ENCODE measurements around the gene AP5Z1. TPM values are rescaled to one million over a fixed set of nuclear protein-coding genes. Genes with fewer than 3 reads are reported as not detected.
A peak's percentile ranks its signal among the peaks of the same experiment; 100 is the strongest.

Gene AP5Z1
- 10 to 100 TPM; 14.0 to 18.8 TPM for total RNA-seq
- long read RNA-seq, transcript AP5Z1-201 (17 exons, 2,889 nt): major isoform, 9 of 26 reads
- long read RNA-seq, transcript AP5Z1-209 (16 exons, 2,667 nt): minor isoform, 7 of 26 reads
- long read RNA-seq, partial matches to known transcripts: 5 of 26 reads
- long read RNA-seq, other reads (novel, unspliced or antisense): 5 of 26 reads

GRCh38 chr7:4775250-4775847, at the start of gene AP5Z1:
Gene AP5Z1, plus strand, starts transcription at chr7:4775623. Its CDS starts 93 bp downstream, at chr7:4775716.
- peak; percentile 98 for DNase-seq
- ATAC-seq: peak; percentile 98
- intact Hi-C loops (cut with DNase I): no loop called here

GRCh38 chr7:4725850-4726450, 49.5 kb upstream of the AP5Z1 start:
- intact Hi-C loops (cut with DNase I): no loop called here
- DNase-seq: no peak
- no peak for ATAC-seq

- intact Hi-C loops (cut with DNase I): no loop called here
- no peak for ATAC-seq
- DNase-seq: no peak
Measured at GRCh38 chr7:4726566-4726965, 48.9 kb upstream of the AP5Z1 start.

GRCh38 chr7:4727914-4728705, 47.3 kb upstream of the AP5Z1 start:
- intact Hi-C loops (cut with DNase I): no loop called here
- no peak for DNase-seq
- ATAC-seq: no peak

DNA sequence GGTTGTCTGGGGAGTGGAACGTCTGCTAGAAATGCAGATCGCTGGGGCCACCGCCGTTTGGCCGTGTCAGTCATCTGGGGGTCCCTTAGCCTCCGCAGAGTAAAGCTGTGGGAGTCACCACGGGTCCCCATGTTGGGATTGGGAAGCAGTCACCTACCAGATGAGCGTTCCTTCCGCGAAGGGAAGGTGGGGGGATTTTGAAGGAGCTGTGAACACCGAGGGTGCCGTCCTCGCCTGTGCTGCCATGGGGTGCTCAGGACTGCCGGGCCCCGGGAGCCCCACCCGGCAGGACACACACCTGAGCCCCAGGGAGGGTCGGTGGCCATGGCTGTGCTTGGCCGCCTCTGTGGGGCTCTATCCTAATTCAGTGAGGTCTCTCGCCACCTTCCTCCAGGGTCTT, 46.2 kb upstream of the AP5Z1 start:
- DNase-seq: no peak
- intact Hi-C loops (cut with DNase I): no loop called here
- ATAC-seq: no peak

DNA sequence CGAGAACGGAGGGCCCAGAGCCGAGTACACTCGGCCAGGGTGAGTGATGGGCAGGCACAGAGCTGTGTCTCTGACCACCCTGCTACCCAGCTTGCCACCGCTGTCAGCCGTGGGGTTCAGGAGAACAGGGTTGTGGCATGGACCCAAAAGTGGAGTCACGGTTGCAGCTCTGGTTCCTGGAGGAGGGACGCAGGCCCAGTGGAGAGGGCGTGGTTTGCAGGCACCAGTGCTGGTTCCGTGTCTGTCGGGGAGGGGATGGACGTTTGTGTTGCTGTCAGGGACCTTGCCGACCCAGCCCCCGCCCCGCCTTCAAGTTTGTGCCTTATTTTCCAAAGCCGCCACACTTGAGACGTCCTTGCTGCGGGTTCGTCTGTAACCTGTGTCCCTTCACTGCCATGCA, 45.1 kb upstream of the AP5Z1 start:
- intact Hi-C loops (cut with DNase I): no loop called here
- ATAC-seq (no peak), DNase-seq (no peak)

- DNase-seq: no peak
- intact Hi-C loops (cut with DNase I): no loop called here
- no peak for ATAC-seq
Measured at GRCh38 chr7:4730971-4731370, 44.5 kb upstream of the AP5Z1 start.

DNA sequence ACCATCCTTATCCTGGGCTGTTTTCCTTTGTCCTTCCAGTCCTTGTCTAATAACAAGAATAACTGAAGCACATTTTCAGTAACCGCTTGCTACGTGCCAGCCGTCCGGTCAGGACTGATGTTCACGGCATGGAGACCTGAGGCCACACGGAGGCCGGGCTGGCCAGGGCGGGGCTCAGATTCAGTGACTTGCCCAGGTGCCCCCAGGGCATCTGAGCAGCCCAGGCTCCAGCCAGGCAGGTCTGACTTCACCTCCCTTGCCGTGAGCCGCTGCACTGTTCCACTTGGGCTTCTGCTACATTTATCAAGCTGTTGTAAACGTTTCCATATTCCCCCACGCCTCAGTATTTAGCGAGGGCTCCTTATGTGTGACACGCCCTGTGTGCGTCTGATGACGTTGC, 43.6 kb upstream of the AP5Z1 start:
- no peak for ATAC-seq
- no peak for DNase-seq
- intact Hi-C loops (cut with DNase I): no loop called here

- ATAC-seq (no peak), DNase-seq (no peak)
- intact Hi-C loops (cut with DNase I): no loop called here
Measured at GRCh38 chr7:4733936-4734528, 41.4 kb upstream of the AP5Z1 start.

DNA sequence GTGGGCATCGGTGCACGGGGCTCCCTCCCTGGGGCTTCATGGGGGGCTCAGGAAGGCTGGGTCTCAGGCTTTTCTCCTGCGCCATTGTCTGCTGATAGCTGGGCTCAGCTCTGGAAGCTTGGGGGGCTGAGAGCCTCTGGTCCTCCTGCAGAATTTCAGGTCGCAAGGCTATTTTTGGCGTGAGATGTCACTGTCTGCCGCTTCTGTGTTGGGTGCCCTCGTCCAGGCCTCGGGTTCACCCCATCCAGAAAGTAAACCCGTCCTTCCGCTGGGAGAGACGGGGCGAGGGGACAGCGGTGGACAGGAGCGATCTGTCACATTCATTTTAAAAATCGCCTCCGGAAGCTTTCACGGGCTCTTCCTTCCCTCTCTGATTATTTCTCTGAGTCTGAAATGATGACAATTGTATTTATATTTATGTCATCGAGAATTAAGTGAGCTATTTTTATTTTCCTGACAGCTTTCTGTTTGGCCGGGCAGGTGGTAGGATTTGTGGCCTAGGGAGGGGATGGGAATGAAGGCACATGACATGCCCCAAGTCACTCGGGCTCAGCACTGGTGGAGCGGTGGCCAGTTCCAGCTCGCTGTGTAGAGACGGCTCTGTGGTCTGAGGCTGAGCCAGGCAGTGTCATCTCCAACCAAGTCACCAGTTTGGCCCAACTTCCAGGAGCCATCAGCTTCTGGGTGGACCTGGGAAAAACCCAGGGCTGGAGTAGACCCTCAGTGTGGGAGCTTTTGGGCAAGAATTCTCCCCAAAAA, 40.7 kb upstream of the AP5Z1 start:
- DNase-seq (no peak), ATAC-seq (peak; percentile 38 to 42)
- intact Hi-C loops (cut with DNase I): no loop called here

DNA sequence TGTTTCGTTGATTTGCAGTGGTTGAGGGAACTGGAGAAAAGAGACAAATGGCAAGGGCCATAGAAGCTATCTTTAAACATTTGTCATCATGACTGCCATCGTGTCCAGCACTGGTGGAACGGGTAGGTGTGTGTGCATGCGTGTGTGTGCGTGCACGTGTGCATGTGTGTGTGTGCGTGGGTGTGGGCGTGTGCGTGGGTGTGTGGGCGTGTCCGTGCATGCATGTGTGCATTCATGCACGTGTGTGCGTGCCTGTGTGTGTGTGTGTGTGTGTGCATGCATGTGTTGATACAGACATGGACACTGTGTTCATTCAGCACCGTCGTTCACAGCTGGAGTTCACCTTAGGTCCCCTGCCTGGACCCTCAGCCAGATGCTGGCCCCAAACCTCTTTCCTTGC, 38.1 kb upstream of the AP5Z1 start:
- no peak for ATAC-seq
- no peak for DNase-seq
- intact Hi-C loops (cut with DNase I): no loop called here

DNA sequence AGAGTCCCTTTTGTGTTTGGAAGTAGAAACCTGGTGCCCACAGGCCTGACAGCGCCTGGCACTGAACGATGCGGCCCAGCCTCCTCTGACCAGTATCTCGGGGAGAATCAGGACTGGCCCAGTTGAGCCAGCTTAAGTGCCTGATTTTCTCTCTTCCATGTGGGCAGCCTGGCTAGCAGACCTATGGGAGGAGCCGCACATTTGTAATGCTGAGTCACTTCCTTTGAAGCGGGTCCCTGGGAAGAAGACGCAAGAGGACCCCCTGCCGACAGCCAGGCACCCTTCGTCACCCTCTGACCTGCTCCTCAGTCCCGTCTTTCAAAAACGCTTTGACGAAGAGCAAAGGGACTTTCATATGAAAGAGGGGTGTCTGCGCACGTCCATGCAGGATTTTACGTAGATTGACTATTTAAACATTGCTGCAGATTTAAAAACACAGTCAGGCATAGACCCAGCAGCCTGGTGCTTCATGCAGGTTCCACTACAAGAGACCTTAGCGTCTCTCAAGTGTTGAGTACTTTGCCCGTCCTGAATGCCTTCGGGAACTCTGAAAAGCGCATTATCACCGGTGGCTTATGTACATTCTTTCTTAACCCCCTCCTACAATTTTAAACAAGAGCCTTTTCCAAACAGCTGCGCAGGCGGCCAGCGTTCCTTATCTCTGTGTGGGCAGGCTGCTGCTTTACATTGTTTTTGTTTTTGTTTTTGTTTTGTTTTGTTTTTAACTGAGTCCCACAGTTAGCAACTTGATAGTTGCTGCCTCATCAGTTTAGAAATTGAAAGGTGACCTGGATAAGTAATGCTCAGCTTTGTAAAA, 36.5 kb upstream of the AP5Z1 start:
- intact Hi-C loops (cut with DNase I): no loop called here
- ATAC-seq (peak; percentile 48 to 80), DNase-seq (peak; percentile 72)

DNA sequence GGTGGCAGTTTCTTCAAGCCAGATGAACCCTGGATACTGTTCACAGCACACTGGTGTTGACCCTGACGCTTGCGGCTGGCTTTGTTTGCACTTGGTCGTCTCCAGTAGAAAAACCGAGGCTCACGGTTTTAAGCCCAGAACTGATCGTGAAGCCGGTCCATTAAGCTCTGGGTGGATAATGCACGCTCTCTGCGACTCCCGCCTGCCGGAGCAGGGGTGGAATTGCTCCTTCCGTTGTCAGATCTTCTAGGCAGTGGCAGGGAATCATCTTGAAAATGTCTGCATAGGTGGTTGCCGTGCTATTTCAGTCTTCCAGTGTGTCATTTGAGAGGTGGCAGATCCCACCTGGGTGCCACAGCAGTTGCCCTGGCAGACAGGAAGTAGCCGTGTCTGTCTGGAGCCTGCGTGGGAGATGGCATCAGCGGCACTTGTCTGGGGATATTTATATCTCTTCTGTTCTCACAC, 35.9 kb upstream of the AP5Z1 start:
- intact Hi-C loops (cut with DNase I): no loop called here
- peak; percentile 66 to 67 for ATAC-seq
- DNase-seq: peak; percentile 58

DNA sequence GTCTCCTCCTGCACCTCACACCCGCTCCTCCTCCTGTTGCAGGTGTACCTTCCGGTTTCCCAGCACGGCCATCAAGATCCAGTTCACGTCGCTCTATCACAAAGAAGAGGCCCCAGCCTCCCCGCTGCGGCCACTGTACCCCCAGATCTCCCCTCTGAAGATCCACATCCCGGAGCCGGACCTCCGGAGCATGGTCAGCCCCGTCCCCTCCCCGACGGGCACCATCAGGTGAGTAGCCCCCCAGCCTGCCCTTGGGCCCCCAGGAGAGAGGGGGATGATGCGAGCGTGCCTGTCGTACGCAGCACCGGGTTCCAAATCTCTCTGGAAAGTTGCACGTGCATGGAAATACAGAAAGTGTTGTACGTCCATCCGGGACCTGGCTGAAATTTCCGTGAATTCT, 34.6 kb upstream of the AP5Z1 start:
- DNase-seq (no peak), ATAC-seq (no peak)
- intact Hi-C loops (cut with DNase I): no loop called here

GRCh38 chr7:4742051-4742573, 33.3 kb upstream of the AP5Z1 start:
- intact Hi-C loops (cut with DNase I): no loop called here
- DNase-seq (no peak), ATAC-seq (no peak)

- ATAC-seq (no peak), DNase-seq (no peak)
- intact Hi-C loops (cut with DNase I): no loop called here
Measured at GRCh38 chr7:4742852-4743251, 32.6 kb upstream of the AP5Z1 start.

GRCh38 chr7:4744391-4745264, 30.8 kb upstream of the AP5Z1 start:
- DNase-seq (peak; percentile 99), ATAC-seq (peak; percentile 94 to 95)
- intact Hi-C loops (cut with DNase I): loop anchor here in 1 of 2 donors (5.0 kb wide), 2 partner anchors 62 to 102 kb away; partner anchors contain the start of gene FOXK1
